ENCODE measurements around the gene PTPRN2. TPM values are rescaled to one million over a fixed set of nuclear protein-coding genes. Genes with fewer than 3 reads are reported as not detected.

PTPRN2 gene
- polyA plus RNA-seq, 1 of the 3 experiments (the other 2 are of a cell fraction), result 4.0 TPM

GRCh38 chr7:157952841-157953645, 634.6 kb downstream of the PTPRN2 start:
- ChIA-PET CTCF (no interaction called here), POLR2A (interaction anchor here (0.6 kb wide), 1 partner anchor 402 kb away, joined by 3 read pairs; no protein-coding TSS in a partner anchor)
- no peaks in the 10 kb centered on the region for H3K9me3 ChIP-seq
- no peaks in the 10 kb centered on the region for H3K36me3 ChIP-seq (replicated peaks in 1 of 2; ENCODE audit: control insufficient read depth in 1 of 2, insufficient read depth in 2 of 2, low read length in 1 of 2)
- TF ChIP-seq, protein P1, sequence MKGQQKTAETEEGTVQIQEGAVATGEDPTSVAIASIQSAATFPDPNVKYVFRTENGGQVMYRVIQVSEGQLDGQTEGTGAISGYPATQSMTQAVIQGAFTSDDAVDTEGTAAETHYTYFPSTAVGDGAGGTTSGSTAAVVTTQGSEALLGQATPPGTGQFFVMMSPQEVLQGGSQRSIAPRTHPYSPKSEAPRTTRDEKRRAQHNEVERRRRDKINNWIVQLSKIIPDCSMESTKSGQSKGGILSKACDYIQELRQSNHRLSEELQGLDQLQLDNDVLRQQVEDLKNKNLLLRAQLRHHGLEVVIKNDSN (IDR thresholded peaks at IDR 0.05; ENCODE audit: borderline replicate concordance, low read depth), result no peak
- TF ChIP-seq POLR2AphosphoS5 (IDR thresholded peaks at IDR 0.05; ENCODE audit: low read depth, low read length) (no peak), YY1 (IDR thresholded peaks at IDR 0.05; ENCODE audit: low read depth) (no peak), JUND (IDR thresholded peaks at IDR 0.05) (no peak), MXI1 (IDR thresholded peaks at IDR 0.05; ENCODE audit: low read depth, low read length) (no peak), CHD2 (IDR thresholded peaks at IDR 0.05; ENCODE audit: low read length, partially characterized antibody) (no peak), EP300 (IDR thresholded peaks at IDR 0.05; ENCODE audit: borderline replicate concordance in 1 of 2, low read depth in 1 of 2, low read length in 1 of 2) (no peak)
- H2AFZ ChIP-seq (ENCODE audit: low read depth), result no peak overlapping the region
- no peaks in the 10 kb centered on the region for H3K9me2 ChIP-seq
- 43% methylated on average over 20 of the region's 25 CpGs for WGBS (ENCODE audit: low lambda C conversion rate)
- no peaks in the 10 kb centered on the region for H4K20me1 ChIP-seq (ENCODE audit: insufficient read depth)
- no peak overlapping the region for H3K4me3 ChIP-seq (ENCODE audit: low read depth in 2 of 2, low read length in 1 of 2)
- no peak overlapping the region for H3K9ac ChIP-seq
- H3K4me1 ChIP-seq (ENCODE audit: control insufficient read depth in 1 of 2, insufficient read depth in 2 of 2, low read depth in 1 of 2, low read length in 1 of 2), result no peaks in the 10 kb centered on the region; a peak in 1 of 4 replicates
- DNase-seq, result no peak
- H3K27me3 ChIP-seq (ENCODE audit: insufficient read depth), result no peaks in the 10 kb centered on the region
- H3K27ac ChIP-seq (ENCODE audit: low read depth in 2 of 2, low read length in 1 of 2), result no peak overlapping the region
- H3K4me2 ChIP-seq, result no peak overlapping the region
- no peaks in the 10 kb centered on the region for H3F3A ChIP-seq (replicated peaks; ENCODE audit: insufficient read depth)
- H3K79me2 ChIP-seq (ENCODE audit: insufficient read depth), result no peaks in the 10 kb centered on the region

- H3K4me2 ChIP-seq, result no peak overlapping the region
- no peak overlapping the region for H3K4me3 ChIP-seq (ENCODE audit: low read depth in 2 of 2, low read length in 1 of 2)
- no peaks in the 10 kb centered on the region; the same call in 1 of the 2 replicates for H3K9me3 ChIP-seq
- no peaks in the 10 kb centered on the region; a peak in 1 of 4 replicates for H3K4me1 ChIP-seq (ENCODE audit: control insufficient read depth in 1 of 2, insufficient read depth in 2 of 2, low read depth in 1 of 2, low read length in 1 of 2)
- H4K20me1 ChIP-seq (ENCODE audit: insufficient read depth), result no peaks in the 10 kb centered on the region
- H2AFZ ChIP-seq (ENCODE audit: low read depth), result no peak overlapping the region
- no peak overlapping the region for H3K27ac ChIP-seq (ENCODE audit: low read depth in 2 of 2, low read length in 1 of 2)
- WGBS (ENCODE audit: low lambda C conversion rate), result 35% methylated on average over 17 of the region's 21 CpGs
- H3F3A ChIP-seq (replicated peaks; ENCODE audit: insufficient read depth), result no peaks in the 10 kb centered on the region
- H3K36me3 ChIP-seq (replicated peaks in 1 of 2; ENCODE audit: control insufficient read depth in 1 of 2, insufficient read depth in 2 of 2, low read length in 1 of 2), result no peaks in the 10 kb centered on the region
- ChIA-PET POLR2A (no interaction called here), CTCF (no interaction called here)
- H3K9me2 ChIP-seq, result no peaks in the 10 kb centered on the region
- TF ChIP-seq MXI1 (IDR thresholded peaks at IDR 0.05; ENCODE audit: low read depth, low read length) (no peak), ZBTB33 (IDR thresholded peaks at IDR 0.05; ENCODE audit: borderline replicate concordance, low read depth) (no peak), FOSL2 (IDR thresholded peaks at IDR 0.05; ENCODE audit: borderline replicate concordance, low read depth) (no peak), ELF1 (IDR thresholded peaks at IDR 0.05) (no peak), TEAD4 (IDR thresholded peaks at IDR 0.05; ENCODE audit: borderline replicate concordance, insufficient read depth) (no peak), RCOR1 (IDR thresholded peaks at IDR 0.05; ENCODE audit: low read length) (no peak)
- H3K27me3 ChIP-seq (ENCODE audit: insufficient read depth), result no peaks in the 10 kb centered on the region
- DNase-seq, result no peak
- H3K79me2 ChIP-seq (ENCODE audit: insufficient read depth), result no peaks in the 10 kb centered on the region
- H3K9ac ChIP-seq, result no peak overlapping the region
Observed at GRCh38 chr7:157952050-157952667, 635.5 kb downstream of the PTPRN2 start.
